H4 (cell line): ENCODE results near the gene DTD1. TPM values are rescaled to one million over a fixed set of nuclear protein-coding genes. Genes with fewer than 3 reads are reported as not detected.
A peak's percentile ranks its signal among the peaks of the same experiment; 100 is the strongest.

Experiments used
- DNase-seq: peaks from one replicate; pipeline ENCODE4 v3.0.0-alpha.2; 2015; ENCODE audit warnings: low spot score
- total RNA-seq: library from RNA; depleted of rRNA; stranded (reverse); fragments of >200 nt; shearing (Covaris generic); gene quantifications from 2 replicates; pipeline ENCODE4 v1.2.3, GENCODE V29; 2014; rRNA removed

The DTD1 gene
- total RNA-seq, 1 experiment from 2014 or later: 78.0 TPM

DNA sequence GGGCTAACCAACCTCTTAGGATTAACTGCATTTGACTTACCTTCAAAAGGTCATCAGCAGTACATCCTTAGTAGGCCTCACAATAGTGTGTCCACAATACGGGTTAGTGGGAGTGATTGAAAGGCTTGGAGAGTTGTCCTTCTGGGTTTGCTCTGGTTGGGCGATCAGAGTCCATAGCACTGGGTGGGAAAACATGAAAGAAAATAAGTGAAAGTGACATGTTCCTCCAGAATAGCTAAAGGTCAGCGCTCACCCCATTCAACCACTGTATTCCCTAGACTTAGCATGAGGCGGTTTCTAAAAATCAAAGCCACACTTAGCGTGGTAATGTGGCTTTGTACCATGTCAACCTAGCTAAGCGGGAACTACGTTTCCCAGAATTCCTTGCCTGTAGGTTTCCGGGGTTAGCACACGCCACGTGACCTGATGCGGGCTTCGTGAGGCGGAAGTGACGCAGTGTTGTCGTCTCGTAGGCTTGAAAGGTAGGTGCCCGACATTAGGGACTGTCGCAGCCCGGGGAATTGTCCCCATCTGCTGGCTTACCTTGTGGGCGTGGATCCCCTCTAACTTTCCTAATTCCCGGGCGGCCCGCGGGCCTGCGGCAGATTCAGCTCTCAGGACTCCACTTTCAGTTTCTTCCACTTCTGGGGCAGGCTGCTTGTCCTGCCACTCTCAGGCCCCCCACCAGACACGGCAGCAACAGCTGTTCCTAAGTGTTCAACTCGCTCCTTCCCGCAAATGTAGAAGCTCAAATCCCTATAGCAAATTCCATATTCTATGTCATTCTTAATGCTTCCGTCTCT, 206.0 kb downstream of the DTD1 start:
- peak; percentile 95 for DNase-seq

- no peak for DNase-seq
These were observed 206.6 kb downstream of the DTD1 start for GRCh38 chr20:18794428-18794787.

DNA sequence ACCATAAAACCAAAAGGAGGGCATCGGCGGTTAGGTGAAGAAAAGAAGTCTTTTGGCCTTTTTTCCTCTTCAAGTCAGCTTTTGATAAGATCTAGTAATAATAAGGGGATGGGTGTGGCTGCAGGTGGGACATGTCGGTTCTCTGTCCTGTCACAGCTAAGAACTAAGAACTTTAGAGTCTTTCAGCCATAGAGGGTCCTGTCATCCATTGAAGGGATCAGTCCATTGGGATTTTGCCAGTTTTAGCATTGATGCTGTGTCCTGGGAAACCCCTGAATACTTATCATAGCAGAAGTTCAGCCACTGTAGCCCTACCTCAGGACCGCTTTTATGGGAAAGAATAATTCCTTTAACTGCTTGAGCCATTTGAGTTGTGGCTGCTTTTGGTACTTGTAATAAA, 207.5 kb downstream of the DTD1 start:
- DNase-seq: no peak

GRCh38 chr20:18796282-18796833, 208.5 kb downstream of the DTD1 start:
- DNase-seq: no peak

GRCh38 chr20:18801516-18801915, 213.7 kb downstream of the DTD1 start:
- DNase-seq: no peak

- DNase-seq: no peak
These were observed 214.3 kb downstream of the DTD1 start for GRCh38 chr20:18802012-18802634.

GRCh38 chr20:18805881-18806280, 218.0 kb downstream of the DTD1 start:
- no peak for DNase-seq

DNA sequence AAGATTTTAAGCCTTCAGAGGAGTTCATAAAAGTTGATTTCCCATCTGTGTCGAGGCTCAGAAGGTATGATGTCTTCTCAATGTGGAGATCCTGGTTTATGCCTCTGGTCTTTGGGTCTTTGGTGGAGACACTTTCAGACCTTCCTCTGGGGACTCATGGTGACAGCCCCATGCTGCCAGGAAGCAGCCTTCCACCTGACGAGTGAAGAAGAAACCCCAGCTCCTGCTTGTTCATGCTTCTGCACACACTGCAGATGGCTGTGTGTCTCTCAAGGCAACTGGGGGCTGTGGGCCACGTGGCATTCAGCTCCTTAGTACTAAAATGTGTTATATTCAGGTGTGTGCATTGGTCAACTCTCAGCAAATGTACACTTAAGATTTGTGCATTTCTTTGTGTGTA, 220.9 kb downstream of the DTD1 start:
- no peak for DNase-seq

DNA sequence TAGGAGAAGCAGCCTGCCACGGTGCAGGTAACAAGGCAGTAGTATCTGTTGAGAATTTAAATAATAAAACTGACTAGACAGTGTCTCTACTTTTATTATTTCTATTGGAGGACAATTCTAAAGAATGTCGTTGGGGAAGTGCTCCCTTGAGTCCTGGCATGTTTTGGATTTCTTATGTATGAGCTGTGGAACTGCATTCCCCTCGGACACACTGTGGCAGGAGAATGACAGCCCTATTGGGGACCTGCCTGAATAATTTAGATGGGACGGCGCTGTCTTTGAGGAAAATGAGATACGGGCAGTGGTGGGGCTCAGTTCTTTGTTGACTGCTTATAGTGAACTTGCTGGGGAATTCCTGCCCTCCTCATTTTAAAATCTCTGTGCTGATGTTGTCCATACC, 223.3 kb downstream of the DTD1 start:
- no peak for DNase-seq

- DNase-seq: no peak
These were observed 224.1 kb downstream of the DTD1 start for GRCh38 chr20:18811904-18812303.

- no peak for DNase-seq
These were observed 225.6 kb downstream of the DTD1 start, which contains the start of gene SCP2D1 for GRCh38 chr20:18813483-18813882. Gene SCP2D1, plus strand, starts transcription at chr20:18813783. Its CDS starts 33 bp downstream, at chr20:18813816.

GRCh38 chr20:18815194-18815942, 227.5 kb downstream of the DTD1 start:
- no peak for DNase-seq

Other genes starting within 250 kb of the DTD1 start
- 0.66 and 0.80 TPM in 2 replicates for gene DZANK1, start 121.0 kb upstream of the DTD1 start, total RNA-seq
- gene POLR3F, start 120.7 kb upstream of the DTD1 start, total RNA-seq: 14.4 and 17.5 TPM in 2 replicates
- gene RBBP9, start 90.8 kb upstream of the DTD1 start, total RNA-seq: 10.7 and 19.0 TPM in 2 replicates
- gene SEC23B, start 80.1 kb upstream of the DTD1 start, total RNA-seq: 45.8 and 50.2 TPM in 2 replicates
- 148 and 149 TPM in 2 replicates for gene SMIM26, start 20.6 kb upstream of the DTD1 start, total RNA-seq
- not detected in 2 replicates for gene SCP2D1, start 225.7 kb downstream of the DTD1 start, total RNA-seq